HPDE6-E6E7 (cell line): ENCODE measurements around the gene BCL2L11.

Experiments
- DNase-seq: peaks from one replicate; pipeline ENCODE4 v3.0.0; 2011; ENCODE audit warnings: missing footprints; ENCODE audit errors: extremely low spot score

BCL2L11 gene

GRCh38 chr2:111117598-111118480 is 2.9 kb upstream of the BCL2L11 start:
- DNase-seq = no peak

- no peak for DNase-seq
These were observed 2.2 kb upstream of the BCL2L11 start for GRCh38 chr2:111118481-111118980.

- no peak for DNase-seq
These were observed 1.5 kb upstream of the BCL2L11 start for GRCh38 chr2:111118981-111119821.

DNA sequence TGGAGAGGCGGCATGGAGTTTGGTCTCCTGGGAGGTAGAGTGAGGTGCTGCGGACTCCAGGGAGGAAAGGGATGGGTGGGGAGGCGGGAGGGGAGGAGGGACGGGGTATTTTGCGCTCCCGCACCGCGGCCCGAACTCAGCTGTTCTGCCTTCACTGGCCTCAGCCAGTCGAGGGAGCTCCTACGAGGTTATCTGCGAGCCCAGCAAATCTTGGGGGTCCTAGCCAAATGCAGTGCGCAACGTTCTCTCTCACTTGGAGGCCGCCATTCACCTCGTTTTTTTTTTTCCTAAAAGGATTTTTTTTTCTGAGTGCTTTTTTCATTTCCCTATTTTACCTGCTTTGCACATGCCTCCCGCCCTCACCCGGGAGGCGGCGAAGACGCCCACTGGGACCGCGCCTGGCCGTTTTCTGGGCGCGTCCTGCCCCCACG is 877 bp upstream of the BCL2L11 start:
- DNase-seq = no peak

DNA sequence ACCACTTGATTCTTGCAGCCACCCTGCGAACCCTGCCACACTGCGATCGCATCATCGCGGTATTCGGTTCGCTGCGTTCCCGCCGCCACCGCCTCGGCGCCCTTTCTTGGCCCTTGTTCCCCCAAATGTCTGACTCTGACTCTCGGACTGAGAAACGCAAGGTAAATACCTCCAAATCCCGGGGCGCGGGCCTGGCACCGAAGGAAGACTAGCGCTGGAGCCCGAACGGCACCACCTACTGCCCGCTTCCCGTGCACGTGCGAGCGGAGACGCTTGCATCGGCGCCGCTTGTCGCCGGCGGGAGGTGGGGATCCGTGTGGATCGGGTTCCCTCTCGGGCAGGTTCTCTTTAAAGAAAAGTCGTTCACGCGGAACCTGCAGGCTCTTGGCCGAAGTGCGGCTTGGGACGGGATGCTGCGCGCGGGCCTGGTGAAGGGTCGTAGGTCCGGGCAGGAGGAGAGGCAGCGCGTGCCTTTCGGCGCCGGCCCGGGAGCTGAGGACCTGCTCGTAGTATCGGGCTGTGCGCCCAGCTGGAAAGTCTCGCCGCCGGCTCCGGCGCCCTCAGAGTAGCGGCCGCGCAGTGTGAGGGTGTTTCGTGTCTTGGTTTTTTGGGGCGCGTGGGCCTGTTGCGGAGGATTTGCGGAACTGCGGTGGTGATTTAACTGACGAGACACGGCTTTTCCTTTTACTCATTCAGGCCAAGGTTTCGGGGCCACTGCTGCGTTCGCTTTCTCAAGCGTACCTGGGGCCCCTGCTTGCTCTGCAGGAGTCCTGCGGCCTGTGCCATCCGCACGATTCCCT is 514 bp downstream of the BCL2L11 start:
- DNase-seq = no peak

DNA sequence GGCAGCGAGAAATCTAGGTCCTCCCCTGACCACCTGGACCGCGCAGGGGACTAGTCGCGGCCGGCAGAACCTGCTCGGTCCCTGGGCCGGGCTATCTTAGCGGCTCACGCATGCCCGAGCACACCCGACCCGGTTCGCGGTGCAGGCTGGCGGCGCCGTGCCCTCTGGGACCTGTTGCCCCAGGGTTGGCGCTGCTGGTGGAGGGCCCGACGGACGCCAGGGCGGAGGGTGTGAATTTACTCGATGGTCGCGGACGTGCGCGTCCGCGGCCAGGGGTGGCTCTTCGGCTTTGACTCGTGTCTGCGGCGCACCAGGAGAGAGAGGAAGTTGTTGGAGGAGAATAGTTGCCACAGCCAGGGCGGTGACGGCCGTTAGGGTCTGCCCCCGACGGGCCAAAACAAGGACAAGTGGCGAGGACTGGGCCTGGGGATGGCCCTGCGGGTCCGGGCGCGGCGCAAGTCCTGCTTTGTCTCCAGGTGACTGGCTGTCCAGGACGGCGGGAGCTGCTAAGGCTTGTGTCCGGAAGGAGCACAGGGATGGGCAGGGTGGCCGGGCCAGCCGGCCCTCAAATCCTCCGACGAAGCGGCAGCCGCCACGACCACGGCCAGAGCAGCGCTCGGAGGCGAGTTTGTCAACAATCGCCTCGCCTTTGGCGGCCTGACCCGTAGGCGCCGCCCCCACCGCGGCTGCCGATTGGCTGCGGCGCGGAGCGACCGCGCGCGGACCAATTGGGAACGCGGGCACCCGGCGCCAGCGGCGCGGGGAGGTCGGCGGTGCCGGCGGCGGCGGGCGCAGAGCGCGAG is 1.3 kb downstream of the BCL2L11 start:
- peak; percentile 78 for DNase-seq

DNA sequence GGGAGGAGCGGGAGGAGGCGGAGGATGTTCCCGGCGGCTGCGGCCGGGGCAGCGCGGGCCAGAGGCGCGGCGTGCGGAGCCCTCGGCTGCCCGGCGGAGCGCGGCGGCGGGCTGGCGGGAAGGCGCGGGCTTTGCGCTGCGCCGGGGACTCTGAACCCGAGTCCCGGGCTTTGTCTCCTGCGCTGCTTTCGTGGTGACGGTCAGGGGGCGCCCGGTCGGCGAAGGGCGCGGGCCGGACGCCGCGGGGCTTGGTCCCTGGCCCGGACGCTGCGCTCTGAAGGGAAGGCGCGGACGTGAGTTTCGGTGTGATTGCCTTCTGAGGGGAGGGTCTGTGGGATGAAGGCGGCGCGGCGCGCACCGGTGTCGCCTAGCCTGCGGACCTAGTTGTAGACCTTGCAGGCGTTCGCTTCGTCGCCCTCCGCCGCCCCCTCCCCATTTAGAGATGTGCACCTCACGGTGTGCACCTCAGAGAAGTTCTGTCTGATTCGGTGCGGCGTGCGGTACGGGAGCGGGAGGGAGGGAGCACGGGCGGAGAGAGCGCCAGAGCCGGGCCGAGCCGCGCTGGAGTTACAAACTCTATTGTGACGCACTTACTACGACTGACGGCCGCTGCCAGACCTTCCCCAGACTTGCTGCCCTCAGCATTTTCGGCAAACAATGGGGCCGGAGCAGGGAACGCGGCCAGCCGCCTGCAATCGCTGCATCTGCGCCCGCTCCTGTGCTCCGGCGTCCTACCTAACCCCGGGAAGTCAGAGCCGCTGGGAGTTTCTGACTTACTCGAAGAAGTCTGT is 2.1 kb downstream of the BCL2L11 start:
- no peak for DNase-seq

DNA sequence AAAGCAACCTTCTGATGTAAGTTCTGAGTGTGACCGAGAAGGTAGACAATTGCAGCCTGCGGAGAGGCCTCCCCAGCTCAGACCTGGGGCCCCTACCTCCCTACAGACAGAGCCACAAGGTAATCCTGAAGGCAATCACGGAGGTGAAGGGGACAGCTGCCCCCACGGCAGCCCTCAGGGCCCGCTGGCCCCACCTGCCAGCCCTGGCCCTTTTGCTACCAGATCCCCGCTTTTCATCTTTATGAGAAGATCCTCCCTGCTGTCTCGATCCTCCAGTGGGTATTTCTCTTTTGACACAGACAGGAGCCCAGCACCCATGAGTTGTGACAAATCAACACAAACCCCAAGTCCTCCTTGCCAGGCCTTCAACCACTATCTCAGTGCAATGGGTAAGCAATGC is 3.0 kb downstream of the BCL2L11 start:
- DNase-seq = no peak

- DNase-seq = no peak
These were observed 5.9 kb downstream of the BCL2L11 start for GRCh38 chr2:111126581-111126980.

DNA sequence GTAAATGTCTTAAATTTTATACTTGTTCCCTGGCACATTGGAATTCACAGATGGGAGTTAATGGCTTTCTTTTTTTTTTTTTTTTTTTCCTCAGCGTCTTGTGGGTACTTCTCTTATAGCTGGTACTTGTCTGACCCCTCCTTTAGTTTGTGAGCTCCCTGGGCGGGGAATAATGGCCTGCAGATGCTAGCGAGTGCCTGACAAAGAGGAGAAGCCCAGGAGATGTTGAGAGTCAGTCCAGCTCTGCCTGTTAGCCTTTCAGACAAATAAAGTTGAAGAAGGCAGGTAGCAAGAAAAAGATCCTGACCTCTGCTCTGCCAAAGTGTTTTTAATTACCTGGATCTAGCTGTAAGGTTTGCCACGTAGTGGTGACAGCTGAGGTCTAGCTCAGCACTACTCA is 6.6 kb downstream of the BCL2L11 start:
- DNase-seq = no peak

DNA sequence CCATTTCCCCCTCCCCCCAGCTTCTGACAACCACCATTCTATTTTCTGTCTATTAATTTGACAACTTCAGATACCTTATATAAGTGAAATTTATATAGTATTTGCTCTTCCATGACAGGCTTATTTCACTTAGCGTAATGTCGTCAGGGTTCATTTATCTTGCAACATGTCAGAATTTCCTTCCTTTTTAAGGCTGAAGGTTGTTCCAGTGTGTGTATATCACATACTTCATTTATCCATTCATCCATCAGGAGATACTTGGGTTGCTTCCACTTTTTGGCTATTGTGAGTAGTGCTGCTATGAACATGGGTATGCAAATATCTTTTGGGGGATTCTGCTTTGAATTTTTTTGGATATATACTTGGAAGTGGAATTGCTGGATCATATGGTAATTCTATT is 7.4 kb downstream of the BCL2L11 start:
- no peak for DNase-seq

GRCh38 chr2:111133603-111134002 is 12.9 kb downstream of the BCL2L11 start:
- DNase-seq = no peak

GRCh38 chr2:111134055-111134454 is 13.3 kb downstream of the BCL2L11 start:
- no peak for DNase-seq

DNA sequence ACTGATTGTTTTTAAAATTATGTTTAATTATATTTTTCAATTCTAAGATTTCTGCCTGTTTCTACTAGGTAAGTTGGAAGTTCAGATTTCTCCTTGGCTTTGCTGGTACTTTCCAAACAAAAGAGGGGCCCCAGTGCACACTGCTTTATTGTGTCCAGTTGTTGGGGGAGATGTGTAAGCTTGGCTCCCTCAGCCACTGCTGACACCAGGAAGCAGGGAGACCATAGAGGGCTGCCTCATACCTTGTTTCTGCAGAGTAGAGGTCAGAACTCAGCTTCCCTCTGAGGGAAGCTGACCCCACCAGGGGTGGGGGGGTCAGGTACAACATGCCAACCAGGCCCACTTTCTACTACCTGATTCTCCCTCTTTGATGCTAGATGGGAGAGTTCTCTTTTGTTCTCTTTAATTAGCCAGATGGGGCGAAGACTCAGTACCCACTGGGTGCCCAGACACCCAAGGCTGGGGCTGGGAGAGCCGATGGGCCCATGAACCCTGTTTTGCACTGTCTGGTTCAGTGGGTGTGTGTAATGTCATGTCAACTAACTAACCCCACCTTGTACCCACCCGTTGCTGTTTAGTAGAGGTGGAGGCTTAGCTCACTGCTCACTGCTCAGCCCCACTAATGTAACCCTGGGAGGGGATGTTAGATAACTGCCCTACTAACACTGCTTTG is 14.7 kb downstream of the BCL2L11 start:
- no peak for DNase-seq

GRCh38 chr2:111135910-111136297 is 15.2 kb downstream of the BCL2L11 start:
- no peak for DNase-seq

- no peak for DNase-seq
These were observed 18.1 kb downstream of the BCL2L11 start for GRCh38 chr2:111138839-111139238.

GRCh38 chr2:111139637-111140317 is 19.1 kb downstream of the BCL2L11 start:
- DNase-seq = no peak

- DNase-seq = no peak
These were observed 20.1 kb downstream of the BCL2L11 start for GRCh38 chr2:111140815-111141214.

- DNase-seq = no peak
These were observed 21.4 kb downstream of the BCL2L11 start for GRCh38 chr2:111142101-111142500.
